Right lobe of liver (tissue), 4 donors: ENCODE results near the gene TFDP3.

Experiments used
- CTCF ChIP-seq, 4 donors: fragments of 200-600 bp in 3 of 4; fragments of 450-650 bp in 1 of 4; IDR thresholded peaks; one replicate each; pipeline versions ENCODE4 v1.5.1 to v1.8.0; 2016 to 2022; ENCODE audit warnings: antibody characterized with exemption in 4 of 4, mild to moderate bottlenecking in 2 of 4
- POLR2A ChIP-seq: fragments of 450-650 bp; IDR thresholded peaks from one replicate; pipeline ENCODE4 v1.6.1; 2017; ENCODE audit warnings: antibody characterized with exemption, mild to moderate bottlenecking
- donor health status: DM: no; HTN: no; CAD: no.
- donor health status: DM: no; HTN: no; CAD: no.
- donor health status: DM: no; HTN: yes; CAD: no.

GRCh38 chrX:133190877-133191738 lies 27.0 kb downstream of the TFDP3 start:
- no peak for TF ChIP-seq CTCF (IDR thresholded peaks at IDR 0.05)
- no peak for TF ChIP-seq POLR2A
